Fibroblast of skin of right quadriceps (primary cell): ENCODE data around the gene NAV2.

Experiments
- DNase-seq: peaks from one replicate; pipeline ENCODE4 v3.0.0-alpha.2; 2013

The NAV2 gene

GRCh38 chr11:19931771-19932369, 219.2 kb downstream of the NAV2 start:
- no peak for DNase-seq

GRCh38 chr11:19933132-19933735, 220.6 kb downstream of the NAV2 start:
- DNase-seq = no peak

- no peak for DNase-seq
These were observed 221.3 kb downstream of the NAV2 start for GRCh38 chr11:19933801-19934488.

GRCh38 chr11:19934828-19935259, 222.2 kb downstream of the NAV2 start:
- peak; percentile 70 for DNase-seq

GRCh38 chr11:19935507-19935906, 222.9 kb downstream of the NAV2 start:
- DNase-seq = peak; percentile 90

GRCh38 chr11:19936461-19936860, 223.8 kb downstream of the NAV2 start:
- no peak for DNase-seq

DNA sequence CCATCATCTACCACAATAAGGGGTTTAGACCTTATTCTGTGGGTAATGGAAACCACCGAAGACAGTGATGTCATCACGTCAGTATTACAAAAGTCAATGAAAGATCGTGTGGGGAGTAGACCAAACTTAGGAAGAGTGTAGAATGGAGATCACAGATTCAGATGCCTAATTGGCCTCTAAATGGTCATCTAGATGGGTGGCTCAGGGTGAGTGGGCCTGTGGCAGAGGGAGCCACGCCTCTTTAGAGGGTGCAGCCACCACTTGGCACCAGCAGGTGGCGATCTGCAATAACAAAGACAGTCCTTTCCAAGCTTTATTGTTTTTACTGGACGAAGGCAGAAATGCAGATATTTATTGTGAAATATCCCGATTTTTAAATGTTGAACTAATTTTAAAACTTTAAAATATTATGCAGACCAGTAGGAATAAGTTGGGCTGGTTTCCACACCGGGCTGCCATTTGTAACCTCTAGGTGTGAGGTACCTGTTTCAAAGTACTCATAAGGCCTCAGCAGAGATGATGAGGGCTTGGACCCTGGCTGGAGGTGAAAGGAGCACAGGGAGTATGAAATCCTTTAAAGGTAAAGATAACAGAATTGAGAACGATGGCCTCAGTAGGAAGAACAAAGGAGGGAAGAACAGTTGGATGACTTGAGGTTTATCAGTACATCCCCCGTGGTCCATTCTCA, 225.7 kb downstream of the NAV2 start:
- peak; percentile 46 for DNase-seq

GRCh38 chr11:19938866-19939265, 226.2 kb downstream of the NAV2 start:
- no peak for DNase-seq

GRCh38 chr11:19939415-19939929, 226.8 kb downstream of the NAV2 start:
- no peak for DNase-seq

DNA sequence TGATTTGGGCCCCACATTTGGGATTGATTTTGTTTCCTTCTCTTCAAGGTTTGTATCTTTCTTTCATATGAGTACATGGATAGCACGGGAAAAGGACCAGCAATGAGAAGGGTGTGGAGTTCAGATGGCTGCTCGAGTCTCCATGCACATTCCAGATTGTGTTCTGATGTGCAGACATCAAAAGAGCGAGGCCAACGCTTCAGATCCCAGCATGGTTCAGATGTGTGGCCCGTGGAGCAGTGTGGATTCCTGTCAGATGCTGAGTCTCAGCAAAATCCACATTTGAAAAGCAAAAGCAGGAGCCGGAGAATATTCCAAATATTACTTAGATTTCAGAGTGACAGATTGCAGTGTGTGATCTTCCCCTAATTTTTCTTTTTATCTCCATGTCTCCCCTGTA, 228.2 kb downstream of the NAV2 start:
- no peak for DNase-seq

DNA sequence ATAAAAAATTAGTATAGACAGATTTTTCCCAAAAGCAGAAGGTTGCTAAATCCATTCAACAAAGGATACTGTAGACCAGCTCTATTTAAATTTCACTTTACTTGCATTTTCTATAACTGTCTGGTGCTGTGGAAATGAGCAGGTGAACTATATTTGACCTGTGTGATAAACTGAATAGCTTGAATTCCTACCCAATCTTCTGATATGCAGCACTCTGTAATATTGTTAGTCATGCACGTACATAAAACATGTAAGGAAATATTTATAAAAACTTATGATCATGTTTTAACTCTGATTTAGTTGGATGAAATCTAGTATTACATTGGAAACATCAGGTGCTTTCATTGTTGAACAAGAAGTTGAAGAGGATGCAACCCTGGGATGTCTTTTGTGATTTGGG, 234.0 kb downstream of the NAV2 start:
- DNase-seq = no peak

DNA sequence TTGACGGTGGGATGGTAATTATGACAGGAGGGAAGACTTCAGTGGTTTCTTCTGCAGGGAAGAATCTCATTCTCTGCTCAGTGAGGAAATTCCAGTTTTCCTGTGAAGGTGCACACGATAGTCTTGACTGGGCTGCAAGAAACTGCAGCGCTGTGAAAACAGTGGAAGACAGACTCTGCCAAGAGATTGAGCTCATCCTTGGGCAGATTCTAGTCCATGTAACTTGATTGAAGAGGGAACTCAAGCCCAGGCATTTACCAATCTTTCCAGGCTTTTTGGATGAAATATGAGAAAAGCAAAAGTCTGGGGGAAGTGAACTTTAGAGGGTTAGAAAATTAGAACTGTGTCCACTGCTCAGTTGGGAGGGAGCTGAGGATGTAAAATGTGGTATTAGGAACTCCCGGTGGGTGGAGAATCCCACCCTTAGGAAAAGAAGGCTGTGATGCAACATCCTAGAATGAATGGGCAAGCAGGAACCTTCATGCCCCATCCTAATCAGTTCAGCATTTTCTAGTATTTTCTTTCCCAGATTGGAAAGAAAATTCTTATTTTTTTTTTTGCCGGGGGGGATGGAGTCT, 235.0 kb downstream of the NAV2 start:
- no peak for DNase-seq

- DNase-seq = no peak
These were observed 237.0 kb downstream of the NAV2 start for GRCh38 chr11:19949606-19950005.

DNA sequence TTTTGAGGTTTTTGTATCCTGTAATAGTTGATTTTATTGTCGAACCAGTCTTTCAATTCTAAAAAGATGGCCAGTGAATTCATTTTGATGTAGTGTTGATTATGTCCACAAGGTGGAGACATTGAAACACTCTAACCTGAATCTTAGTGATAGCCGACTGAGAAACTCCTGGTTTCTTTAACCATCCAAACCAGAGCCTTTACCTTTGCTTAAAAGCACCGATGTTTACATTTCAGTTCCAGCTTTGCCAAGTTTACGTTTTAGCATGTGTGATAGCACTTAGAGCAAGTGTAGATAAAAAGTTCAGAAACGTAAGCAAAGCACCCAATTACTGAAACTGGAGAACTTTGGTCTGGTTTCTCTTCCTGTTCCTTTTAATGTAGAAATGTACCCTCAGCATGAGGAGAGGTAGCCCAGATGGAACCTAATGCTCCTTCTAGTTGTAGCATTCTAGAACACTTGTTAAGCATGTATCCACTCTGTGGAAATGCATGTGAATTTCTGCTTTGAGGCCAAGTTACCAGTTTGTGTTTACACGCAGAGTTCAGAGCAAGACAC, 239.0 kb downstream of the NAV2 start:
- DNase-seq = peak; percentile 61

GRCh38 chr11:19952116-19952605, 239.5 kb downstream of the NAV2 start:
- DNase-seq = no peak

GRCh38 chr11:19952911-19953310, 240.3 kb downstream of the NAV2 start:
- DNase-seq = no peak

DNA sequence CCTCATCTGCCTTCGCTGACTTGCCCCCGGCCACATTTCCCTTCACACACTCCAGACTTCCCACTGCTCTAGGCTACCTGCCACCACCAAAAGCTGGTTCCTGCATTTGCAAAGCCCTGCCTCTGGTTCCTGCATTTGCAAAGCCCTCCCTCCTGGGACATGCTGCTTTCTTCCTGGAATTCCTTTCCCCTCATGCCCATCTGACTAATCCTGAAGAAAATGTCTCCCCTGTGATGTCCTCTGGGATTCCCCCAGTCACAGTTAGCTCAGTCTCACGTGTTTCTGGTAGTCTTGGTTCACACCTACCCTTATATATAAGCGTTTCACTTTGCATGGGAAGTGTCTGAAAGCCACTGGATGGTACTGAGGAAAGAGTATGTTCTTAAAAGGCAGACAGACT, 240.7 kb downstream of the NAV2 start:
- peak; percentile 75 for DNase-seq

GRCh38 chr11:19953909-19954308, 241.3 kb downstream of the NAV2 start:
- peak; percentile 84 for DNase-seq

DNA sequence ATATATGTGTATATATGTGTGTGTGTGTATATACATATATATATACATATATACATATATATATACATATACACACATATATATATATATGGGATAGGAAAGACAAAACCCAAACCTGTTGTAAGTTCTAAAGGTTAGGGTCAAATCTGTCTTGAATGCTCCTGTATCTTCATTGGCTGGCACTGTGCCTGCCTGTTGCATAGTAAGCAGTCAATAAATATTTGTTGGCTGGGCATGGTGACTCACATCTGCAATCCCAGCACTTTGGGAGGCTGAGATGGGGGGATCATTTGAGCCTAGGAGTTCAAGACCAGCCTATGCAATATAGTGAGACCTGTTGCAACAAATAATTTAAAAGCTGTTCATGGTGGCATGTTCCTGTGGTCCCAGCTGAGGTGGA, 242.3 kb downstream of the NAV2 start:
- no peak for DNase-seq

GRCh38 chr11:19955660-19956059, 243.0 kb downstream of the NAV2 start:
- no peak for DNase-seq

DNA sequence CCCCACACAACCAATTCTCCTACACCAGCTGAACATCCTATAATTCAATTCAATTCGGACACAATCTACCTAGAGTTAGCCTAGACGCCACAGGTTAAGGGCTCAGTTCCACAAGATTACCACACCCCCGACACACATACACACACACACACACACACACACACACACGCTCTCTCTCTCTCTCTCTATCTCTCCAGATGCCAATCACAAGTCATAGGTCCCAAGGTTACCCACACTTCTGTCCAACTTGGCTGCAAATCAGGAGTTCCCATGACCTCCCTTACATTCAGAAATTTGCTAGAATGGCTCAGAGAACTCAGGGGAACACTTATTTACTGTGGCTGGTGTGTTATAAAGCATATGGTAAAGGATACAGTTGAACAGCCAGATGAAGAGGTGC, 243.6 kb downstream of the NAV2 start:
- DNase-seq = no peak

- DNase-seq = no peak
These were observed 244.8 kb downstream of the NAV2 start for GRCh38 chr11:19957294-19957943.
